ENCODE measurements around the gene CARD14. TPM values are rescaled to one million over a fixed set of nuclear protein-coding genes. Genes with fewer than 3 reads are reported as not detected.

The CARD14 gene
- total RNA-seq, 8 experiments from 2014 or later, result 0.50 to 6.1 (median 2.0) TPM

Other genes with a start within 250 kb of the CARD14 start
- gene TBC1D16, start 134.2 kb upstream of the CARD14 start, total RNA-seq, result 10 to 100 TPM; 12.9 to 50.5 (median 33.4) TPM
- 10 to 100 TPM in 3 of 8 experiments, 1 to 10 TPM in 5; 2.3 to 23.0 (median 8.2) TPM for gene CCDC40, start 133.4 kb upstream of the CARD14 start, total RNA-seq
- gene GAA, start 68.4 kb upstream of the CARD14 start, total RNA-seq, result 10 to 100 TPM; 16.1 to 66.3 (median 35.8) TPM
- 100 to 1,000 TPM in 4 of 8 experiments, 10 to 100 TPM in 4; 63.4 to 192 (median 95.1) TPM for gene EIF4A3, start 22.9 kb upstream of the CARD14 start, total RNA-seq
- gene SGSH, start 50.3 kb downstream of the CARD14 start, total RNA-seq, result 10 to 100 TPM in 5 of 8 experiments, 1 to 10 TPM in 3; 5.5 to 56.6 (median 11.2) TPM
- gene SLC26A11, start 50.4 kb downstream of the CARD14 start, total RNA-seq, result 10 to 100 TPM in 7 of 8 experiments, 1 to 10 TPM in 1; 9.1 to 41.3 (median 18.1) TPM
- gene RNF213, start 90.8 kb downstream of the CARD14 start, total RNA-seq, result 100 to 1,000 TPM in 1 of 8 experiments, 10 to 100 TPM in 6, 1 to 10 TPM in 1; 9.2 to 161 (median 29.6) TPM
- gene ENDOV, start 245.1 kb downstream of the CARD14 start, total RNA-seq, result 10 to 100 TPM; 15.9 to 36.0 (median 21.3) TPM